HG03103 (cell line): ENCODE data around the gene CDH15.

Source experiments
- ATAC-seq: cut with Tn5 transposase; IDR thresholded peaks from one replicate; pipeline ENCODE4 v1.9.1; 2021; ENCODE audit warnings: low read depth; ENCODE audit not compliant: unreplicated experiment

CDH15 gene

DNA sequence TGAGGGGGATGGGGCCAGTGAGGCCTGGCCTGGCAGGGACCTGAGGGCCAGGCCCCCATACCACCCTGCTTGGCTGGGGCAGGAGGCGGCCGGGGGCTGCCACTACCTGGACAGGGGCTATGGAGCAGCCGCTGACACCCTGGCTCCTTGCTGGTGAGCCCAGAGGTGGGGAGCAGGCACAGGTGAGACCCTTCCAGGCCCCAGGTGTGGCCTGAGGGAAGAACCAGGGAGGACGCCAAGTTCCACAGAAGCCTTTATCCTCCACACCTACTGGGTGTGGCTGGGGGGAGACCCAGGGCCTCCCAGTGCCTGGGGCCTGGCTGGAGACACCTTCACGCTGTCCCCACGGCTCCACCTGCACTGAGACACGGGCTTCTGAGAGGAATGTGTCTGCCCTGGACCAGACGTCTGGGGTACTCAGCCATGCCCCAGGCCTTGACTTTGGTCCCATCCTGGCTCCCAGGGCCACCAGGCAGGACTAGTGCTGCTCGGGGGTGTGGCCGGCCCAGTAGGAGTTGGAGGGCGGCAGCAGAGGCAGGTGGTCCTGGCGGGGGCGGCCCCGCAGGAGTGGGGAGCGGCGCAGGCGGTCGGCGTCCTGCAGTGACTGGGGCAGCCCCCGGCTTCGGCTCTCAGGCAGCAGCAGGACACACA lies 24.1 kb downstream of the CDH15 start:
- no peak for ATAC-seq

- no peak for ATAC-seq
These were observed 25.6 kb downstream of the CDH15 start for GRCh38 chr16:89197033-89197632.

- no peak for ATAC-seq
These were observed 26.3 kb downstream of the CDH15 start for GRCh38 chr16:89197633-89198416.

- no peak for ATAC-seq
These were observed 27.1 kb downstream of the CDH15 start for GRCh38 chr16:89198417-89199240.

- ATAC-seq: no peak
These were observed 27.9 kb downstream of the CDH15 start for GRCh38 chr16:89199241-89200123.

DNA sequence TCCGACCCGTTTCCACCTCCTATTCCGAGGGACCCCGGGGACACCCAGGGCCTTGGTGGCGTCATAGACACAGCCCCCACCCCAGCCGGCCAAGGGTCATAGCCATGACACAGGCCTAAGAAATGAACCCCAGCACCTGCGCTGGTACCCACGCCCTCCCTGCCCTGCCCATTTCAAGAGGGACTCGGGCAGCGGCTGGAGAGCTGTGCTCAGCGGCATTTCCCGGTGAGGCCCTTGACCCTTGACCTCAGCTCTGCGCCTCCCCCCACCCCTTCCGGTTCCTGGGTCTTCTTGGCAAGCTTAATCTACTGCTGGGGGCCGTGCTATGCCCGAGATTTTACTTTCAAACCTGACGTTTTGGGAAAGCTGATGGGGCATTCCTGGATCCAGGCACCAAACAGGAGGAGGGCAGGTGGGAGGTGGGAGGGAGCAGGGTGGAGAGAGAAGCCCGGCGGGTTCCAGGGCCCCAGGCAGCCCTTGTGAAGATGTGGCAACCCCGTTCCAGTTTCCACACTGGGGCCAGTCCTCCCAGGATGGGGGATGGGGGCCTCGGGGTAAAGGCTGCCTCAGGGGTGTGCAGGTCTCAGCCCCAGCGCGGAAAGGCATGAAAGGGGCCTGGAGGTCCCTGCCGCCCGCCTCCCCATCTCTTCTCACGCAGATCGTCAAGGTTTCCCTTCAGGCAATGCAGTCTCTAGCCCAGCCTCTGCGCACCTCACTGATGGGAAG lies 28.7 kb downstream of the CDH15 start, which contains the start of gene SLC22A31:
SLC22A31 (minus strand) TSS at position 414 of the 726 bp plus-strand sequence; CDS start at position 378, 36 bp downstream.
- ATAC-seq: no peak

DNA sequence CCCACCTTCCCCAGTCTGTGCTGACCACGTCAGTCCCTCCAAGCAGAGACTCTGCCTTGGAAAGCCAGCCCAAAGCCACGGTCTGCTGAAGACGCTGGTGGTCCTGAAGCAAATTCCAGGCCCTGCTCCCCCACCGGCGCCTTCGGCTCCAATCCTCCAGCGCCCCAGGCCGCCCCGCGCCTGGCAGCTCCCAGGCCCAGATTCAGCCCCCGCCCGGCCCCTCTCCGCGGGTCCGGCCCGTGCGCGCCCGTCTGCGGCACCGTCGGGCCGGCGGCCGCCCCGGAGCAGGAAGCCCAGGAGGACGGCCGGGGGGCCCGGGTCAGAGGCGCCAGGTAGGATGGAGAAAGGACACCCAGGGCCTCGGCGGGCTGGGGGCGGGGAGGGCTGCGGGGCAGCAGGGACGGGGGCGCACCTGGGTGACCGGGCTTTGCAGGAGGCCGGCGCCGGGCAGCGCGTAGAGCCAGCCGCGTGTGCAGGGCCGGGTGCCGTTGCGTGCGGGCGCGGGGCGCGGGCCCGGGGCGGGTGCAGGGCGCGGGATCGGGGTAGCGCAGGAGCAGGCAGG lies 29.4 kb downstream of the CDH15 start:
- ATAC-seq: no peak

DNA sequence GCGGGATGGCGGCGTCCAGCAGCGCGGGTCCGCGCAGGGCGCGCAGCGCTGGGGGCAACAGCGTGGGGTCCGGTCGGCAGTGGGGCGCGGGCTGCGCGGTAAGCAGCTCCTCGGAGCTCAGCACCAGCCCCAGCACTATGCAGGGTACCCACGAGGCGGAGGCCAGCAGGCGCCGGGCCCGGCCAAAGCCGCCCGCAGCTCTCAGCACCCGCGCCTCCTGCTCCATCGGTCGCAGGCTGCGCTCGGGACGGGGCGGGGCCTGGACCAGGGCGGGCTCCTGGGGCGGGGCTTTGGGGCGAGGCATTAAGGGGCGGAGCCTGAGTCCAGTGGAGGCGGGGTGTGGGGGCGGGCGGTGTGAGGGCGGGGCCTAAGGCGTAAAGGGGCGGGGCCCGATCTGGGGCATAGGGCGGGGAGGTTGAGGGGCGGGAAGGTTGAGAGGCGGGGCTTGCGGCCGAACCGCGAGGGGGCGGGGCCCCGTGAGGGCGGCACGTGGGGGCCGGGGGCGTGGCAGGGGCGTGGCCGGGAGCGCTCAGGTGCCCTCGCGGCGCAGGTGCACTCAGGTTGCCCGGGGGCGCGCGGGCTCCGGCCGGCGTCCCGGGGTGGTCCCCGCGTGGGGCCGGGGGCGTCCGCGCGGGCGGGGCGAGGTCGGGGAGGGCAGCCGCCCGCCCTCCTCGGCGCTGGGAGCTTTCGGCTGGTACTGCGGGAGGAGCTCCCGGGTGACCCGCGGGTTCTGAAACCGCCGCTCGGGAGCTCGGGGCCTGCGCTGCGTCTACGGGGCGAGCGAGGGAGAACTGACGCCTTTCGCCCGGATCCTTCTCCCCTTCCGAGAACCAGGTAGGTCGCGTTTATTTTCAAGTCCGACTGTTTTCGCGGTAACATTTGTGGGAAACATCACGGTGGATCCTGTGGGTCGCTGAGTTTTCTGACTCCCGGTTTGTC lies 30.2 kb downstream of the CDH15 start:
- no peak for ATAC-seq

DNA sequence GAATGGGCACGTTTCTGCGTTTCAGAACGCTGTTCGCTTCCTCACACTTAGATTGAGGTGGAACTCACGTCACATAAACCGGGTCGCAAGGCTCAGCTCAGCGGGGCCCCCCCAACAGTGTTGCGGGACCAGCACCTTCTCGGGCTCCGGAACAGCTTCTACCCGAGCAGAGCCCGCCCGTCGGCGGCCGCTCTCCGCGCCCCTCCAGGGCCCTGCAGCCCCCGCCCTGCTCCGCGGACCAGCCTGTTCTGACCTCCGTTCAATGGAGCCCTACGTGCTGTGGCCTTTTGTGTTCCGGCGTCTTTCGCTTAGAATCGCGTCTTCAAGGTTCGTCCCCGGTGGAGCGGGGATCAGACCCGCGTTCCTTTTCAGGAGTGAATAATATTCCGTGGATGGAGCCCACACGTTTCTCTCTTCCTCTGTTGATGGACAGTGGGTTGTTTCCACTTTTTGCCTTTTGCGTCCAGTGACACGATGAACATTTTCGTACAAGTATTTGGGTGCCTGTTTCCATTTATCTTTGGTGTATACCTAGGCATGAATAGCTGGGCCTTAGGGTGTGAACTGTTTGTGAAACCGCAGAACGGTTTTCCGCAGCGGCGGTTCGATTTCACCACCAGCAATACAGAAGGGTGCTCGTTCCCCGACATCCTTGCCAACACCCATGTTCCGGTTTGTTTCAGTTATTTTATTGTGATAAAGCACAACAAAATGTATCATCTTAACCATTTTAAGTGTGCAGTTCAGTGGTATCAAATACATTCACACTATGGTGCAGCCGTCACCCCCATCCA lies 31.1 kb downstream of the CDH15 start:
- no peak for ATAC-seq

GRCh38 chr16:89207993-89208392 lies 36.4 kb downstream of the CDH15 start:
- ATAC-seq: no peak

DNA sequence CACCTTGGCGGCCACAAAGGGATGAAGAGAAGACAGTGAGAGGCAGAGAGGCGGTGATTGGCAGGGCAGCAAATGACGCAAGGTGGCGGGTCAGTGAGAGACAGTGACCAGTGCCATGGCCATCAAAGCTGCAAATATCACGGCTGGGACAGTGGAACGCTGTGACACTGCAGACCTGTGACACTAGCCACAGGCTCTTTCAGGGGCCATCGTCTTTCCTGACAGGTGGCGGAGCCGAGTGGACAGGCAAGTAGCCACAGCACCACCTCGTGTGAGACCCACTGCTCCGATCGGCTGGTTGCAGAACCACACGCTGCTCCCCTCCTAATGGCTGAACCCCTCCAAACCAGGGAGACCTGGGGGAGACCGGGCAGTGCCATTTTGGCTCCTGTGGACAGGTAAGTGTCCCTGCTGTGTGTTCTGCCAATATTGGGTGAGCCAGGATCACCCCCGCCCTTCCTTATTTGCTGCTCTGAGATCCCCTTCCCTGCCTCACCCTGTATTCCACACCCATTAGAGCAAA lies 38.0 kb downstream of the CDH15 start:
- no peak for ATAC-seq

DNA sequence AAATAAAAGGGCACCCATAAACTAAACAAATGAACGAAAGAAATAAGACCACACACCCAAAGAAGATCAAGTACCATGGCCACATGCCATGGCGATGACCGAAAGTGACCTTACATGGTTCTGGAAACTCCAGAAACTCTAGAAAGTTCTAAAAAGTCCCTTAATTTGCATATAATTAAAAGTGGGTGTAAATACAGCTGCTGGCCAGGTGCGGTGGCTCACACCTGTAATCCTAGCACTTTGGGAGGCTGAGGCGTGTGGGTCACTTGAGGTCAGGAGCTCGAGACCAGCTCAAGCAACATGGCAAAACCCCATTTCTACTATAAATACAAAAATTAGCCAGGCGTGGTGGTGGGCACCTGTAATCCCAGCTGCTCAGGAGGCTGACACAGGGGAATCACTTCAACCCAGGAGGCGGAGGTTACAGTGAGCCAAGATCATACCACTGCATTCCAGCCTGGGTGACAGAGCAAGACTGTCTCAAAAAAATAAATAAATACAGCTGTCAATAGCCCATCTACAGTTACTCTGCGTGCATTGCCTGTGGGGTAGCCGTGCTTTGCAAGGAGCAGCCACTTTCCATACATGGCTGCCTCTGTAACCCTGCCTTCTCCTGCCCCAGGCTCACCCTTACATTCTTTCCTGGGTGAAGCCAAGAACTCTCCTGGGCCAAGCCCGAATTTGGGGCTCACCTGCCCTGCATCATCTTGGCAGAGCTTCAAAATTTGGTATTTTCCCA lies 38.8 kb downstream of the CDH15 start:
- no peak for ATAC-seq

DNA sequence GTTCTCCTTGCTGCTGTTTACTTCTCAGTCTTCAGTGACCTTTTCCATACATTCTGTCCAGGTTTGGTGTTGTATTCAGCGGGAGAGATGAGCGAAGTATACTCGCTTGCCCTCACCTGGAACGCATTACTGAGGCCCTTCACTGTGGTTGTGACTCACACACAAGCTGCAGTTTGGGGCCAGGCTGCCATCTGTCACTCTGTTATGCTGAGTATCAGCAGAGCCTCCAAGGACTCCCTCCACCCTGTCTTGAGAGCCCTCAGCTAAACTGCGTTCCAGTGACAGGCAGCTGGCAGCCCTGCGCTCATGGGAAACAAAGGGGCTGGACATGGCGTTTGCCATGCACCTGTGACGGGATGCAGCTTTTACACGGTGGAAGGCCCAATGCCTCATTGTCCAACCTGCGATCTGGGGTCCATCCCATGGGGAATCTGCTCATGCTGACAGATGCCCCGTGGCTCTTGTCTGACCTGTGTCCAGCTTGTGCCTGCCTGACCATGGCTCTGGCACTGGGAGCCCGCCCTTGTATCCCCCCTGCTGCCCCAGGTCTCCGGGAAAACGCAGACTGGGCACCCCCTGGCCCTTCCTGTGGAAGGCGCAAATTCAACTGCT lies 39.5 kb downstream of the CDH15 start:
- ATAC-seq: no peak

DNA sequence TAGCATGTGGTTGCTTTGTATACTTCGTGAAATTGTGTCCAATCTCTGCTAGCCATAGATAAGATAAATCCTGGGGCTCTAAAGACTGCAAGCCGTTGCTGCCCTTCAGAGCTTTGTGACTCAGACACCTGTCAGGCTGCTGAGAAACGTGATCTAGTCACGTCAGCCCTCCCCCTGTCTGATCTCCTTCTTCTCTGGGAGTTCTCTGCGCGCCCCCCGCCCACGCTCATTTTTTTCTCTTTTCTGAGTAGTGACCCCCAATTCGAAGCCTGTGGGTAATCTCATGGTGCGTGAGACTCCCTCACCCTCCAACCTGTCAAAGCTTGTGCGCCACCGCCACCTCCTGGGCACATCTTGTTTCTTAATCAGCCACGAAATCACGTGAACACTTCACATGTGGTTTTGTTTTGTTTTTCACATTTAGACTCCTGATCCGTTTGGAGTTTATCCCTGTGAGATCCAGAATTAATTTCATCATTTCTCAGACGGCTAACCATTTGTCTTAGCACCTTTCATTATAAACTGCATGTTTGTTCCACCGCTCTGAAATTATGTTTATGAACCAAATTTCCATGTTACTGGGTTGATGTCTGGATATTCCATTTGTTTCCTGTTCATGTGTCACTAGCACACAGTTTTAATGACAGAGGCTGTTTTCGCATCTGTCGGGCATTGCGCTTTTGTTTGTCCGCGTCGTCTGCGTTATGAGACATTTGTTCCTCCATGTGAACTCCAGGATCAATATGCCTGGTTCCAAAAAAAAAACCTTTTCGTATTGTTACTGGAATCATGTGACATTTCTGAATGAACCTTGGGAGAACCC lies 45.0 kb downstream of the CDH15 start:
- no peak for ATAC-seq

DNA sequence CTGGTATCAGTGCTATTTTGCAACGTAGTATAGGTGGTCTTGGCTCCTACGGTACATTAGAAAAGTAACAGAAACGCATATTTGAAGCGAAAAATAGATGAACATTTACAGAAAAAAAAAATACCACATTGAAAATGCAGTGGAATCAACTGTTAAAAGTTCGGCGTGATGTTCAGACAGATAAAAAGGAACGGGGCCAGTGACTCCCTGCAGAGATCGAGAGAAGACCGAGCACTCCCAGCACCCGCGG lies 45.5 kb downstream of the CDH15 start:
- no peak for ATAC-seq
